HG03565 (cell line): ENCODE results near the gene SMIM12.

ENCODE experiments used
- ATAC-seq: cut with Tn5 transposase; IDR thresholded peaks from one replicate; pipeline ENCODE4 v1.9.1; 2021; ENCODE audit warnings: mild to moderate bottlenecking, moderate library complexity; ENCODE audit not compliant: unreplicated experiment

SMIM12 gene

DNA sequence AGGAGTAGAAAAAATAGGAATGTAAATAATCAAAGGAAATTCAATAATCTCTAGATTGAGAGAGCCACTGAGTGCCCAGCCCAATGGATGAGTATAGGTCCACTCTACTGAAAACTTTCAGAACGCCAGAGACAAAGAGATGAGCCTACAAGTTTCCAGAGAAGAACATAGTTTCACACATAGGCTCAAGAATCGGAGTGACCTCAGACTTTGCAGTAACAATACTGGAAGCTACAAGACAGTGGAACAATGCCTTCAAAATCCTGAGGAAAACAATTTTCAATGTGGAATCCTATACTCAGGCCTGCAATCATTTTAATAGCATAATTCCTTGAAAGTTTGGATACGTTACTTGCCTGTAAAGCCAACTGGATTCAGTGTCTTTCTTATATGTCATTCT is 55.8 kb downstream of the SMIM12 start:
- ATAC-seq, result no peak
